H9 (cell line): ENCODE data around the gene SETDB1. TPM values are rescaled to one million over a fixed set of nuclear protein-coding genes. Genes with fewer than 3 reads are reported as not detected.
A peak's percentile ranks its signal among the peaks of the same experiment; 100 is the strongest.

Experiments
- DNase-seq: peaks from one replicate; pipeline ENCODE4 v3.0.0-alpha.2; 2017
- H2AFZ ChIP-seq: one replicate; pipeline ENCODE4 v1.6.1; 2013; ENCODE audit warnings: mild to moderate bottlenecking, low read length, control low read depth, moderate library complexity
- H2AK5ac ChIP-seq: 2 replicates; pipeline ENCODE4 v1.6.1; 2013; ENCODE audit warnings: low read length, control low read depth, mixed read lengths; ENCODE audit not compliant: insufficient read length
- H2BK120ac ChIP-seq: one replicate; pipeline ENCODE4 v1.6.1; 2013; ENCODE audit warnings: low read depth, mild to moderate bottlenecking, low read length, control low read depth, inconsistent platforms; ENCODE audit not compliant: poor library complexity, severe bottlenecking
- H2BK12ac ChIP-seq: 2 replicates; pipeline ENCODE4 v1.6.1; 2013; ENCODE audit warnings: low read length, control low read depth, mixed read lengths, low read depth; ENCODE audit not compliant: insufficient read length
- H2BK15ac ChIP-seq: 2 replicates; pipeline ENCODE4 v1.6.1; 2013; ENCODE audit warnings: low read depth, low read length, control low read depth
- H2BK20ac ChIP-seq: one replicate; pipeline ENCODE4 v1.6.1; 2013; ENCODE audit warnings: low read depth, mild to moderate bottlenecking, low read length, control low read depth, inconsistent platforms; ENCODE audit not compliant: poor library complexity, severe bottlenecking
- H2BK5ac ChIP-seq: 2 replicates; pipeline ENCODE4 v1.6.1; 2013; ENCODE audit warnings: low read length, control low read depth, mixed read lengths; ENCODE audit not compliant: insufficient read length
- H3K14ac ChIP-seq: 2 replicates; pipeline ENCODE4 v1.6.1; 2013; ENCODE audit warnings: low read length, control low read depth; ENCODE audit not compliant: insufficient read depth
- H3K18ac ChIP-seq: 2 replicates; pipeline ENCODE4 v1.6.1; 2013; ENCODE audit warnings: low read depth, mild to moderate bottlenecking, mixed read lengths, low read length, control low read depth; ENCODE audit not compliant: insufficient read length
- H3K23ac ChIP-seq: 2 replicates; pipeline ENCODE4 v1.6.1; 2013; ENCODE audit warnings: low read length, control low read depth, mixed read lengths, low read depth; ENCODE audit not compliant: insufficient read length
- H3K23me2 ChIP-seq: 2 replicates; pipeline ENCODE4 v1.6.1; 2013; ENCODE audit warnings: low read depth, mild to moderate bottlenecking, mixed read lengths, low read length, control low read depth; ENCODE audit not compliant: insufficient read length, poor library complexity, severe bottlenecking
- H3K27ac ChIP-seq: 2 replicates; pipeline ENCODE4 v1.5.1; 2013; ENCODE audit warnings: low read length, control low read depth, mixed read lengths, low read depth; ENCODE audit not compliant: insufficient read length
- H3K27me3 ChIP-seq: 2 replicates; pipeline ENCODE4 v1.6.1; 2013; ENCODE audit warnings: low read length, control low read depth, inconsistent platforms; ENCODE audit not compliant: insufficient read depth
- H3K4ac ChIP-seq: 2 replicates; pipeline ENCODE4 v1.6.1; 2013; ENCODE audit warnings: low read depth, mild to moderate bottlenecking, control low read depth, inconsistent platforms, low read length, moderate library complexity
- H3K4me1 ChIP-seq: 2 replicates; pipeline ENCODE4 v1.6.1; 2013; ENCODE audit warnings: low read length, control low read depth, inconsistent platforms; ENCODE audit not compliant: insufficient read depth
- H3K4me2 ChIP-seq: 2 replicates; pipeline ENCODE4 v1.6.1; 2013; ENCODE audit warnings: low read length, control low read depth, mixed read lengths; ENCODE audit not compliant: insufficient read length, insufficient read depth
- H3K56ac ChIP-seq: 2 replicates; pipeline ENCODE4 v1.6.1; 2013; ENCODE audit warnings: low read depth, mild to moderate bottlenecking, mixed read lengths, low read length, control low read depth; ENCODE audit not compliant: insufficient read length
- H3K79me1 ChIP-seq: 2 replicates; pipeline ENCODE4 v1.6.1; 2013; ENCODE audit warnings: low read depth, mild to moderate bottlenecking, moderate library complexity, low read length, control low read depth, inconsistent platforms; ENCODE audit not compliant: insufficient read depth, poor library complexity, severe bottlenecking
- H3K79me2 ChIP-seq: 2 replicates; pipeline ENCODE4 v1.6.1; 2013; ENCODE audit warnings: low read length, control low read depth, inconsistent platforms; ENCODE audit not compliant: insufficient read depth
- H3K9ac ChIP-seq: 2 replicates; pipeline ENCODE4 v1.6.1; 2013; ENCODE audit warnings: low read length, control low read depth, mixed read lengths; ENCODE audit not compliant: insufficient read length; ENCODE audit errors: extremely low read depth
- H3K9me3 ChIP-seq: one replicate; pipeline ENCODE4 v1.6.1; 2013; ENCODE audit warnings: low read depth, low read length, inconsistent platforms; ENCODE audit not compliant: control insufficient read depth
- H3T11ph ChIP-seq: one replicate; pipeline ENCODE4 v1.6.1; 2013; ENCODE audit warnings: mild to moderate bottlenecking, low read length, control low read depth, inconsistent platforms
- H4K20me1 ChIP-seq: one replicate; pipeline ENCODE4 v1.6.1; 2013; ENCODE audit not compliant: control insufficient read depth, insufficient read length, insufficient read depth
- H4K5ac ChIP-seq: 2 replicates; pipeline ENCODE4 v1.6.1; 2013; ENCODE audit warnings: low read depth, mild to moderate bottlenecking, mixed read lengths, low read length, control low read depth; ENCODE audit not compliant: insufficient read length
- H4K8ac ChIP-seq: replicated peaks from 2 replicates; pipeline ENCODE4 v1.6.1; 2013; ENCODE audit warnings: low read length, control low read depth, mixed read lengths, low read depth; ENCODE audit not compliant: insufficient read length
- H4K91ac ChIP-seq: 2 replicates; pipeline ENCODE4 v1.6.1; 2013; ENCODE audit warnings: low read depth, mild to moderate bottlenecking, moderate library complexity, mixed read lengths, low read length, control low read depth; ENCODE audit not compliant: insufficient read length
- H3K27ac Mint-ChIP-seq, 3 experiments: 2 replicates in 2 of 3; 3 replicates in 1 of 3; pipeline ENCODE4 v1.8.0; 2020 to 2021; ENCODE audit warnings: mixed read lengths in 3 of 3, mild to moderate bottlenecking in 1 of 3, moderate library complexity in 1 of 3
- H3K27me3 Mint-ChIP-seq: 2 replicates; pipeline ENCODE4 v1.8.0; 2021; ENCODE audit warnings: low read depth, mild to moderate bottlenecking, moderate library complexity, mixed read lengths
- H3K36me3 Mint-ChIP-seq, 3 experiments: 2 replicates in 2 of 3; 3 replicates in 1 of 3; pipeline ENCODE4 v1.8.0; 2020 to 2021; ENCODE audit warnings: low read depth in 3 of 3, mixed read lengths in 3 of 3; ENCODE audit not compliant: insufficient read depth in 1 of 3
- H3K4me1 Mint-ChIP-seq, 2 experiments: 2 replicates each; pipeline ENCODE4 v1.8.0; 2020; ENCODE audit warnings: mixed read lengths in 2 of 2
- H3K4me3 Mint-ChIP-seq, 2 experiments: 2 replicates in 1 of 2; 3 replicates in 1 of 2; pipeline ENCODE4 v1.8.0; 2020 to 2021; ENCODE audit warnings: mild to moderate bottlenecking in 2 of 2, mixed read lengths in 2 of 2, moderate library complexity in 1 of 2
- H3K9me3 Mint-ChIP-seq, 2 experiments: 2 replicates in 1 of 2; 3 replicates in 1 of 2; pipeline ENCODE4 v1.8.0; 2020; ENCODE audit warnings: mild to moderate bottlenecking in 2 of 2, mixed read lengths in 2 of 2, moderate library complexity in 1 of 2
- CTCF ChIP-seq: fragments of 200-600 bp; sonication (generic); conservative IDR thresholded peaks from 3 replicates; pipeline ENCODE4 v1.8.0; 2021; ENCODE audit warnings: antibody characterized with exemption, mild to moderate bottlenecking
- WGBS: extraction: QIAGEN DNeasy Blood & Tissue Kit; methylation state at CpG from one replicate; pipeline ENCODE4 v1.1.7; 2013; ENCODE audit warnings: missing lambda C conversion rate, low lambda C conversion rate, mixed read lengths; ENCODE audit not compliant: insufficient read length; ENCODE audit errors: extremely low coverage; 5-methylcytosine and 5-hydroxymethylcytosine counted together
- total RNA-seq: library from RNA; stranded (reverse); gene quantifications from 2 replicates; pipeline ENCODE4 v1.2.1, GENCODE V29; 2021

The SETDB1 gene
- total RNA-seq, 1 experiment from 2014 or later: 62.1 TPM

GRCh38 chr1:150995896-150996295, 69.7 kb downstream of the SETDB1 start:
- Histone ChIP-seq H3K79me1 (no peaks in the 10 kb centered on the region), H3K27ac (no peak overlapping the region), H3K18ac (no peak overlapping the region), H3K4me2 (no peak overlapping the region), H2AK5ac (no peak overlapping the region), H3K27me3 (no peaks in the 10 kb centered on the region), H4K20me1 (no peaks in the 10 kb centered on the region), H3K79me2 (no peaks in the 10 kb centered on the region), H3K14ac (no peak overlapping the region), H3K4ac (no peak overlapping the region), H3K56ac (no peak overlapping the region), H3K9me3 (no peaks in the 10 kb centered on the region), H4K91ac (no peak overlapping the region), H2BK120ac (no peak overlapping the region), H2BK15ac (no peak overlapping the region), H3K4me1 (peaks cover 3% of the 10 kb centered on the region; the same call in 1 of the 2 replicates), H4K8ac (no peak overlapping the region), H3K23ac (no peak overlapping the region), H2BK5ac (no peak overlapping the region), H4K5ac (no peak overlapping the region), H2BK20ac (no peak overlapping the region), H2BK12ac (no peak overlapping the region), H2AFZ (no peak overlapping the region), H3T11ph (no peak overlapping the region), H3K9ac (no peak overlapping the region), H3K23me2 (no peaks in the 10 kb centered on the region)
- no CpG with 5 or more reads among the region's 9 CpGs for WGBS
- peak; percentile 62 for DNase-seq
- H3K36me3 Mint-ChIP-seq: peaks cover 0 to 6% (median 5%) of the 10 kb centered on the region in 3 experiments; a peak in 3 of 7 replicates
- peak overlapping the region; percentile 19 to 64 (median 63); a peak in 5 of 7 replicates for H3K27ac Mint-ChIP-seq
- no peak overlapping the region for H3K4me3 Mint-ChIP-seq
- peak; percentile 92 for TF ChIP-seq CTCF
- no peaks in the 10 kb centered on the region for H3K27me3 Mint-ChIP-seq
- H3K4me1 Mint-ChIP-seq: peaks cover 5% of the 10 kb centered on the region in 2 experiments
- H3K9me3 Mint-ChIP-seq: no peaks in the 10 kb centered on the region; a peak in 1 of 5 replicates
